Measurements from ENCODE around the gene HSF5. TPM values are rescaled to one million over a fixed set of nuclear protein-coding genes. Genes with fewer than 3 reads are reported as not detected.

HSF5 gene
- total RNA-seq, 1 experiment from 2014 or later, result not detected

DNA sequence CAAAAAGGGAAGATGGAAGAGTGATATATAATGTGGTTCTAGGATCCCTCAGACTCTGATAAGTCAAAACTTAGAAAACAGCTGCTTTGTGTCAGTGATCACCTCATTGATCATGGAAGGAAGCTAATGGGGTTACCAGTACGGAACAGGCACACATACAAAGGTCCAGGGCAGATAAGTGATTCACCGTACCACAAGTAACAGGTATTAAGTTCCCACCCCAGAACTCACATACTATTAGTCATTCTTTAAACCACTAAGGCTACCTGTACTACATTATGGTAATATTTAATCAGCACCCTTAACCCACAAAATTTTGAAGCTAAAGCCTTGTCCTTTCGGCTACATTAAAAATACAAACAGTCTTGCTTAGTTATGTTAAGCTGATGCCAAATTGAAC lies 88.2 kb downstream of the HSF5 start:
- peaks cover 93 to 99% of the 10 kb centered on the region in 2 experiments for H3K4me1 ChIP-seq (ENCODE audit: control insufficient read depth in 1 of 2, insufficient read depth in 2 of 2, low read length in 2 of 2)

More for the DNA sequence above, 88.2 kb downstream of the HSF5 start:
- H3K4me3 ChIP-seq (replicated peaks in 1 of 2; ENCODE audit: low read depth in 1 of 2, low read length in 2 of 2), result peak overlapping the region in 1 of 2 experiments; percentile 6; a peak in 2 of 4 replicates
- H3K4me2 ChIP-seq (ENCODE audit: low read length), result peak overlapping the region; percentile 59
- intact Hi-C loops (cut with micrococcal nuclease), result no loop called here
- no peak overlapping the region for H3K9ac ChIP-seq (ENCODE audit: low read length)
- POLR2A ChIA-PET, result interaction anchor here (0.8 to 2.6 kb wide), 8 partner anchors 8 to 232 kb away, joined by 3 to 10 read pairs (median 4); partner anchors contain the start of genes RNF43 and SUPT4H1
- ATAC-seq (peak; percentile 39; the same call in 1 of the 2 replicates), DNase-seq (ENCODE audit: low read depth, low spot score) (no peak)
- no peaks in the 10 kb centered on the region; a peak in 1 of 4 replicates for H3K36me3 ChIP-seq (ENCODE audit: control insufficient read depth in 1 of 2, insufficient read depth in 2 of 2, low read length in 2 of 2)
- no peaks in the 10 kb centered on the region for H4K20me1 ChIP-seq (ENCODE audit: insufficient read depth)
- CTCF ChIA-PET, result interaction anchor here (1.0 to 1.2 kb wide), 2 partner anchors 15 to 82 kb away, joined by 3 read pairs; no protein-coding TSS in a partner anchor
- H2AFZ ChIP-seq (ENCODE audit: low read depth, low read length, poor library complexity, severe bottlenecking), result no peak overlapping the region
- BruUV-seq (replicated peaks), result no TSS peak
- H3K79me2 ChIP-seq (ENCODE audit: insufficient read depth, low read length), result peaks cover 97% of the 10 kb centered on the region
- H3K27ac ChIP-seq (ENCODE audit: low read depth, low read length), result peak overlapping the region; percentile 50
- H3K9me2 ChIP-seq (ENCODE audit: insufficient read depth), result no peaks in the 10 kb centered on the region
- RAD21 ChIA-PET (ENCODE audit: low non-redundant PET in 1 of 2, low total read pairs in 2 of 2, uncharacterized antibody in 2 of 2, unreplicated experiment in 2 of 2), result no interaction called here
- TF ChIP-seq, protein P1, sequence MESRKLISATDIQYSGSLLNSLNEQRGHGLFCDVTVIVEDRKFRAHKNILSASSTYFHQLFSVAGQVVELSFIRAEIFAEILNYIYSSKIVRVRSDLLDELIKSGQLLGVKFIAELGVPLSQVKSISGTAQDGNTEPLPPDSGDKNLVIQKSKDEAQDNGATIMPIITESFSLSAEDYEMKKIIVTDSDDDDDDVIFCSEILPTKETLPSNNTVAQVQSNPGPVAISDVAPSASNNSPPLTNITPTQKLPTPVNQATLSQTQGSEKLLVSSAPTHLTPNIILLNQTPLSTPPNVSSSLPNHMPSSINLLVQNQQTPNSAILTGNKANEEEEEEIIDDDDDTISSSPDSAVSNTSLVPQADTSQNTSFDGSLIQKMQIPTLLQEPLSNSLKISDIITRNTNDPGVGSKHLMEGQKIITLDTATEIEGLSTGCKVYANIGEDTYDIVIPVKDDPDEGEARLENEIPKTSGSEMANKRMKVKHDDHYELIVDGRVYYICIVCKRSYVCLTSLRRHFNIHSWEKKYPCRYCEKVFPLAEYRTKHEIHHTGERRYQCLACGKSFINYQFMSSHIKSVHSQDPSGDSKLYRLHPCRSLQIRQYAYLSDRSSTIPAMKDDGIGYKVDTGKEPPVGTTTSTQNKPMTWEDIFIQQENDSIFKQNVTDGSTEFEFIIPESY (IDR thresholded peaks at IDR 0.05; ENCODE audit: extremely low read depth, insufficient replicate concordance, low read length), result no peak
- peak; percentile 60 for TF ChIP-seq JUND (IDR thresholded peaks at IDR 0.05)
- no peak for TF ChIP-seq RAD21 (IDR thresholded peaks at IDR 0.05; ENCODE audit: low read depth)
- no peak for TF ChIP-seq ELF1 (IDR thresholded peaks at IDR 0.05; ENCODE audit: borderline replicate concordance, low read depth)
- TF ChIP-seq ZNF274 (IDR thresholded peaks at IDR 0.05; ENCODE audit: low read depth, low read length), result no peak
- TF ChIP-seq YY1 (IDR thresholded peaks at IDR 0.05; ENCODE audit: extremely low read depth, insufficient replicate concordance, low read depth, low read length), result no peak
- TF ChIP-seq SRF (IDR thresholded peaks at IDR 0.05; ENCODE audit: low read depth), result 0 out of 2 replicates have a peak, but pooled peaks have one; percentile 6
- TF ChIP-seq SP1 (IDR thresholded peaks at IDR 0.05; ENCODE audit: low read depth), result peak; percentile 16; the same call in 1 of the 2 replicates
- 0 out of 2 replicates have a peak, but pooled peaks have one; percentile 51 for TF ChIP-seq CBX3 (IDR thresholded peaks at IDR 0.05; ENCODE audit: low read depth)
- TF ChIP-seq FOSL1 (IDR thresholded peaks at IDR 0.05; ENCODE audit: low read depth), result peak; percentile 74
- TF ChIP-seq TCF7L2 (IDR thresholded peaks at IDR 0.05; ENCODE audit: borderline replicate concordance, extremely low read depth, insufficient read depth, insufficient read length), result no peak
- no peak for TF ChIP-seq EZH2 (IDR thresholded peaks at IDR 0.05)
- TF ChIP-seq POLR2A (IDR thresholded peaks at IDR 0.05; ENCODE audit: borderline replicate concordance, extremely low read depth, insufficient read depth, insufficient read length), result no peak
- TF ChIP-seq POLR2AphosphoS5 (IDR thresholded peaks at IDR 0.05; ENCODE audit: low read depth, low read length), result no peak
- TF ChIP-seq ZFX (IDR thresholded peaks at IDR 0.05), result no peak
- TF ChIP-seq EGR1 (IDR thresholded peaks at IDR 0.05; ENCODE audit: low read depth), result no peak
- no peaks in the 10 kb centered on the region for H3K27me3 ChIP-seq (ENCODE audit: insufficient read depth, low read length)
- no peaks in the 10 kb centered on the region for H3K9me3 ChIP-seq (ENCODE audit: control insufficient read depth in 1 of 2, insufficient read depth in 1 of 2, low read depth in 1 of 2, low read length in 2 of 2)
